GM18517 (cell line): ENCODE data around the gene MTHFD1L.

Experiments
- ATAC-seq: cut with Tn5 transposase; IDR thresholded peaks from one replicate; pipeline ENCODE4 v1.9.1; 2021; ENCODE audit warnings: mild to moderate bottlenecking, moderate library complexity; ENCODE audit not compliant: unreplicated experiment

The MTHFD1L gene

GRCh38 chr6:150897400-150897943 lies 32.0 kb downstream of the MTHFD1L start:
- ATAC-seq = no peak

DNA sequence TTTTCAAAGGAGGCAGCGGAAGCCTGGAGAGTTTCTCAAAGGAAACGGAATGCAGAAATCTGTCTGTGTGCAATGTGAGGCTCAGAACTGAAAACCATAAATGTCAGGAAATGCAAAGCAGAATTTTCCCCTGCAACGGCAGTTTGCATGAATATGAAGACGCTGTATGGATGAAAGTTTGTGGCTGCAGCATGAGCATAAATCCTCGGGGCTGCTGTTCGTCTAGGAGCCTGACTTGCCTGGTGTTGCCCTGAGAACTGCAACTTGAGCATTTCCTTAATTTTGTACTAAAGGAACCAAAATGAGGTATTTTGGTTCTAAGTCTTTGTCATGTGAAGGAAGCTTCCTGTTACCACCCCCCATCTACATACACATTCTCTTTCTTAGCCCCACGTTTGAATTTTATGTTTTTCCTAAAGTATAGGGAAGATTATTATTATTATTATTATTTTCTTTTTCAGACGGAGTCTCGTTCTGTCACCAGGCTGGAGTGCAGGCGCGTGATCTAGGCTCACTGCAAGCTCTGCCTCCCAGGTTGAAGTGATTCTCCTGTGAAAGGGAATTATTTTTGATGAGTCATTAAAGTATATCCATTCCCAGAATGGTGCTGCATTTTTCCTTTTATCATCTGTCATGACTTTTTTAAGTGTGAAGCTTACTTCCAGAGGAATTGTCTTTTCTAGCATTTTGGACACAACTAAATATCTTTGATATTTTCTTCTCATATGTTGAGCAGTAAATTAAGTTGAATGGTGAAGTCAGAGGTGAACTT lies 33.1 kb downstream of the MTHFD1L start:
- ATAC-seq = no peak

DNA sequence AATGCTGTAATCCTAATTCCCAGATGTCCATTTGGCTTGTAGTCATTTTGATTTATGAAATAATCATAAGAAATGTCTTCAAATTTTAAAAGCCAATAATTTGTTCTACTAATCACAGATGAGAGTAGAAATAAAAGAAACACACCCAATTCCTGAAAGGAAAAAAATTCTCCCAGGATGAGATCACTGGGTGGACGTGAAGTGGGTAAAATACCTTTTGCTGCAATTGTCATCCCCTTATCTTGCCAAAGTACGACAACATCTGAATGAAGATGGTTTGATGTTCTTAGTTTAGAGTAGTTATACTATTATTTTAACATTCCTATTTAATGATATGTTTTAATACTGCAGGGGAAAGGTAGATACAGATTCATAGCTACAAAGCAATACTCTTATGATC lies 33.7 kb downstream of the MTHFD1L start:
- no peak for ATAC-seq

DNA sequence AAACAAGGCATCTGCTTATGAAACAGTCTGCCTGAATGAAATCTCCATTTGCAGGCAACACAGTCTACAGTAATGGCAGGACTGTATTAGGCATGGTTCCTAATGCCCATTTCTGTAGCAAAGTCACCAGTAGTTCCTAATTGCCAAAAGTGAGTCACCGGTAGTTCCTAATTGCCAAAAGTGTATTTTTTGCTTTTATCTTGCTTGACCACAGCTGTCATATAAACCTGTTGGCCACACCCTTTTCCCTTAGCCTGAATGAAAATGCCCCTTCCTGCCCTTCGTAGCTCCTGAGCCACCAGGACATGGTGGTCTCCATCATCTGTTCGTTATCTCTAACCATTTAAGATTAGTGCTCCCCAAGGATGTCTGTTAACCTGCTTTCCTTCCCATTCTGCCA lies 34.5 kb downstream of the MTHFD1L start:
- ATAC-seq = no peak

- no peak for ATAC-seq
These were observed 36.8 kb downstream of the MTHFD1L start for GRCh38 chr6:150902142-150902776.

DNA sequence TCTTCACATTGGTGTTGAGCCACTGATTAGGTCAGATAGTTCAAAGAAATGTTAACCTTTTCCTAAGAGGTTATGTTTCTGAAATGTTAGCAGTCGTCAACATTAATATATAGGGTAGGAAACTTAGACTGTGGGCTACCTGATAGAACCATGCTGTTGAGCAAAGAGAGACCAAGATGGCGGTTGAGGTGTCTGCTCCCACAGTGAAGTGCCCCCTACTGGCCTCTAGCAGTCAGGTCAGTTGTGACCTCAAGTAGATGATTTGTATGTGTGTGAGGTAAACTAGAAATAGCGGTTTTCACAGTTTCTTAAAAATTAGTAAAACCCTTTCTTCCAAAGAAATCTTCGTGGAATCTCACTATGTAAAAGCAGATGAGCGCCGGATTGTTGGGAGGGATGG lies 40.3 kb downstream of the MTHFD1L start:
- no peak for ATAC-seq

GRCh38 chr6:150906641-150907326 lies 41.3 kb downstream of the MTHFD1L start:
- ATAC-seq = no peak

DNA sequence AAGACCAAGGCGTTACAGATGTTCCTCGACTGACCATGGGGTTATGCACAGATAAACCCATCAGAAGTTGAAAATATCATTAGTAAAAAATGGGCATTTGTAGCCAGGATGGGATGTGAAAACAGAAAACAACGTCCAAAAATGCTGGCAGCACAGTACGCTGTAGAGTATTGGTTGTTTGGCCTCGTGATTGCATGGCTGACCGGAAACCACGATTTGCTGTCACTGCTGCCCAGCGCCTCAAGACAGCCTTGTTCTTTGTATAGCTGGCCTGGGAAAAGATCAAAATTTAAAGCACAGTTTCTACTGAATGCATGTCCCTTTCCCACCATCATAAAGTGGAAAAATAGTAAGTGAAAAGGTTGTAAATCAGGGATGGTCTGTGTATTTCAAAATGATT lies 41.9 kb downstream of the MTHFD1L start:
- ATAC-seq = no peak

GRCh38 chr6:150908901-150909300 lies 43.4 kb downstream of the MTHFD1L start:
- ATAC-seq = no peak

DNA sequence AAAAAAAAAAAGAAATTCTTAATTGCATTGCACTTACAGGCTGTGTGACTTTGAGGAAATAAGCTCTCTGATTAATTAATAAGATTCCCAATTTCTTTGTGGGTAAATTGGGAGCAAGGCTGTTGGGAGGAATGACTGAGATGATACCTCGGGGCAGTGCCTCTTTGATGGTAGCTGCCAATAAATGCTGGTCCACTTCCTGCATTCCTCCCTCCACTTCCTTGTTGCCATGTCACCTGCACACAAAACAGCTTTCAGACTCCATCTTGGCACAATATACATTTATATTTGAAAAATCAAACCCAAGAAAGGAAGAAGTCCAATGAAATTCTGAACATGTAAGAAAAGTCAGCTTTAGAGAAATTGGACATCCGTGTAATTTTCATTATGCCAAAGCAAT lies 45.1 kb downstream of the MTHFD1L start:
- no peak for ATAC-seq

GRCh38 chr6:150914372-150914771 lies 48.9 kb downstream of the MTHFD1L start:
- no peak for ATAC-seq

- ATAC-seq = no peak
These were observed 49.8 kb downstream of the MTHFD1L start for GRCh38 chr6:150915131-150915879.

DNA sequence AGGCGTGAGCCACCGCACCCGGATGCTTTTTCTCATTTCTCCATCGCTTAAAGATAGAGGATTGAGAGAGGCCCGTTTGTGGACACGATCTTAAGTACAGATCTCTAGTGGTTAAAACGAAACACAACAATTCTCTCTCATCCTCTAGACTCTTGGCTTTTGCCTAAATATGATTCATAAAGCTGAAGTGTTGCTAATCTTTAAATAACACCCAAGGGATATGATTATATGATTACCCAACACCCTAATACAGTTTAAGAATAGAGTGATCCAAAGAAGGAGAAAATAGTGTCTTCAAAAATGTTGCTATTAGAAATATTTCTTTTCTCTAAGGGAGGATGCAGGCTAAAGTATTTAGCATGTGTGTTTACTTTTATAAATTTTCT lies 50.4 kb downstream of the MTHFD1L start:
- no peak for ATAC-seq

GRCh38 chr6:150919938-150920337 lies 54.4 kb downstream of the MTHFD1L start:
- no peak for ATAC-seq

GRCh38 chr6:150922137-150922536 lies 56.6 kb downstream of the MTHFD1L start:
- ATAC-seq = no peak

GRCh38 chr6:150924808-150925589 lies 59.5 kb downstream of the MTHFD1L start:
- no peak for ATAC-seq

GRCh38 chr6:150925590-150925928 lies 60.1 kb downstream of the MTHFD1L start:
- ATAC-seq = no peak

DNA sequence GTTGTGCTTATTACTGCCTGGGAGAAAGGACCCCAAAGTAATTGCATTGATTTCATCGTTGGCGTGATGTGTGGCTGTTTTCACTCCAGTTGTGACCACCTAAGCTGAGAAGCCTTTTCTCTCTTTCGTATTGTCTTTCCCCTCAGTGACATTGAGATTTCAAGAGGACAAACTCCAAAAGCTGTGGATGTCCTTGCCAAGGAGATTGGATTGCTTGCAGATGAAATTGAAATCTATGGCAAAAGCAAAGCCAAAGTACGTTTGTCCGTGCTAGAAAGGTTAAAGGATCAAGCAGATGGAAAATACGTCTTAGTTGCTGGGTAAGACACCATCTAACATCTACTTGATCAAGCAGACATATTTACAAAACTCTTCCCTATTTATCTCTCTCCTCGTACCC lies 60.5 kb downstream of the MTHFD1L start:
- ATAC-seq = no peak

GRCh38 chr6:150928882-150929281 lies 63.4 kb downstream of the MTHFD1L start:
- ATAC-seq = no peak

- ATAC-seq = no peak
These were observed 63.9 kb downstream of the MTHFD1L start for GRCh38 chr6:150929416-150929815.
